DMS79 (cell line): ENCODE results near the gene CLCA1.

ENCODE experiments used
- DNase-seq: peaks from one replicate; lab custom pipeline; 2025; lab: John Stamatoyannopoulos, UW

CLCA1 gene, protein sequence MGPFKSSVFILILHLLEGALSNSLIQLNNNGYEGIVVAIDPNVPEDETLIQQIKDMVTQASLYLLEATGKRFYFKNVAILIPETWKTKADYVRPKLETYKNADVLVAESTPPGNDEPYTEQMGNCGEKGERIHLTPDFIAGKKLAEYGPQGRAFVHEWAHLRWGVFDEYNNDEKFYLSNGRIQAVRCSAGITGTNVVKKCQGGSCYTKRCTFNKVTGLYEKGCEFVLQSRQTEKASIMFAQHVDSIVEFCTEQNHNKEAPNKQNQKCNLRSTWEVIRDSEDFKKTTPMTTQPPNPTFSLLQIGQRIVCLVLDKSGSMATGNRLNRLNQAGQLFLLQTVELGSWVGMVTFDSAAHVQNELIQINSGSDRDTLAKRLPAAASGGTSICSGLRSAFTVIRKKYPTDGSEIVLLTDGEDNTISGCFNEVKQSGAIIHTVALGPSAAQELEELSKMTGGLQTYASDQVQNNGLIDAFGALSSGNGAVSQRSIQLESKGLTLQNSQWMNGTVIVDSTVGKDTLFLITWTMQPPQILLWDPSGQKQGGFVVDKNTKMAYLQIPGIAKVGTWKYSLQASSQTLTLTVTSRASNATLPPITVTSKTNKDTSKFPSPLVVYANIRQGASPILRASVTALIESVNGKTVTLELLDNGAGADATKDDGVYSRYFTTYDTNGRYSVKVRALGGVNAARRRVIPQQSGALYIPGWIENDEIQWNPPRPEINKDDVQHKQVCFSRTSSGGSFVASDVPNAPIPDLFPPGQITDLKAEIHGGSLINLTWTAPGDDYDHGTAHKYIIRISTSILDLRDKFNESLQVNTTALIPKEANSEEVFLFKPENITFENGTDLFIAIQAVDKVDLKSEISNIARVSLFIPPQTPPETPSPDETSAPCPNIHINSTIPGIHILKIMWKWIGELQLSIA

GRCh38 chr1:86468501-86468977 is at the start of gene CLCA1:
Gene CLCA1 (plus strand): TSS chr1:86468927. CDS start chr1:86468972, 45 bp downstream.
- DNase-seq: no peak

- DNase-seq: no peak
Observed at GRCh38 chr1:86419277-86419903, 49.3 kb upstream of the CLCA1 start.

- DNase-seq: no peak
Observed at GRCh38 chr1:86421601-86422280, 47.0 kb upstream of the CLCA1 start.

DNA sequence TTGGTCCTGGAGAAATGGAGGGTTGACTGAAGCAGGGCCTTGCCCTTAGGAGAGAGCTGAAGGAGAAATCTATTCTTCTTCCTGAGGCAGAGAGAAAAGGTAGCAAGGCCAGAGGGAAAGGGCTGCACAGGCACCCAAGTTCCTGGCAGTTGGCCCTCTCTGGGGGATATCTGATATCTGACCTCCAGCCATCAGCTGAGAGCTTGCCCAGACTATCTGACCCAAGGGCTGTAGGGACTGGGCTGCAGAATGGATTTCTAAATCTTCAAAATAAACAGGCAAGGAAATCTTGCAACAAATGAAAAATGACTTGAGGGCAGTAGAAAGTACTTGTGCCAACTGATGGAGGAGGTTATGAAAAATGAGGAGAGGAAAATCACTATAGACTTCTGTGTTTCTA is 45.3 kb upstream of the CLCA1 start:
- no peak for DNase-seq

- no peak for DNase-seq
Observed at GRCh38 chr1:86423873-86424272, 44.9 kb upstream of the CLCA1 start, which contains the start of gene CLCA2. Gene CLCA2 (plus strand): TSS chr1:86424171. CDS start chr1:86424248, 77 bp downstream.

GRCh38 chr1:86429122-86429725 is 39.5 kb upstream of the CLCA1 start:
- DNase-seq: no peak

GRCh38 chr1:86429835-86430234 is 38.9 kb upstream of the CLCA1 start:
- DNase-seq: no peak

DNA sequence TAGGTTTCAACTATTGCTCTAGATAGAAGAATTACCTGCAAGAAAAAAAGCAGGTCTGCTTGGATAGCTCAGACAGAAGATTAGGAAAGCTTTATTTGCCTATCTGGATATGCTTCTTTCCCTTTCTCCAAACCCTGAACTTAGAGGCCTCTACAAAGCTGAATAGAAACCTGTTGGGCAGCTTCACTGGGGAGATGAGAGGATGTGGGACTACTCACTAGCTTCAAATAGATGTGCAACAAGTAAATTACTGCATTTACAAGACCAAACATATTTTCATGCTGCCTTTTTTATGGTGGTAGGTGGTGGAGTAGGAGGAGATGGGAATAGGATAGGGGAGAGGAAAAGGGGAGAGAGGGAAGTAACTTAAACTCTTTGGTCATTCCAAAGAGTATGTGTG is 38.4 kb upstream of the CLCA1 start:
- no peak for DNase-seq

GRCh38 chr1:86434059-86434458 is 34.7 kb upstream of the CLCA1 start:
- DNase-seq: no peak

DNA sequence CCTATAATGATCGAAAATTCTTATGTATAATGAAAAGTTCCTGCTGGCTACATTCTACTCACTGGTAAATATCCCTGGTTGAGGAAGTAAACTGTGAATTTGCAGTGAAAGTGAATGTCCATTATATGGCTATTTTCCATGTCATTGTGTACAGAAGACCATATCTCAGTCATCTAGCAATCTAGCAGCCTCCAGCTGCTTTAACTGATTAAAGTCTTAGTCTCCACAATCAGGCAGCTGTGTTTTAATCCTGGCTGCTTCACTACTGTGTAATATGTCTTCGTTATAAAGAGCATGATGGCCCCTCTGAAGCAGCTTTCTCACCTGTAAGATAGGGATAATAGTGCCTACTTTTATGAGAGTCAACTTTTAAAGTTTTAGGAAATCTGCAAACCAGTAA is 33.4 kb upstream of the CLCA1 start:
- DNase-seq: no peak

- DNase-seq: peak; percentile 78
Observed at GRCh38 chr1:86436041-86436440, 32.7 kb upstream of the CLCA1 start.

- DNase-seq: peak; percentile 68
Observed at GRCh38 chr1:86441581-86441980, 27.1 kb upstream of the CLCA1 start.

GRCh38 chr1:86441997-86442396 is 26.7 kb upstream of the CLCA1 start:
- no peak for DNase-seq

GRCh38 chr1:86445919-86446318 is 22.8 kb upstream of the CLCA1 start:
- DNase-seq: no peak

DNA sequence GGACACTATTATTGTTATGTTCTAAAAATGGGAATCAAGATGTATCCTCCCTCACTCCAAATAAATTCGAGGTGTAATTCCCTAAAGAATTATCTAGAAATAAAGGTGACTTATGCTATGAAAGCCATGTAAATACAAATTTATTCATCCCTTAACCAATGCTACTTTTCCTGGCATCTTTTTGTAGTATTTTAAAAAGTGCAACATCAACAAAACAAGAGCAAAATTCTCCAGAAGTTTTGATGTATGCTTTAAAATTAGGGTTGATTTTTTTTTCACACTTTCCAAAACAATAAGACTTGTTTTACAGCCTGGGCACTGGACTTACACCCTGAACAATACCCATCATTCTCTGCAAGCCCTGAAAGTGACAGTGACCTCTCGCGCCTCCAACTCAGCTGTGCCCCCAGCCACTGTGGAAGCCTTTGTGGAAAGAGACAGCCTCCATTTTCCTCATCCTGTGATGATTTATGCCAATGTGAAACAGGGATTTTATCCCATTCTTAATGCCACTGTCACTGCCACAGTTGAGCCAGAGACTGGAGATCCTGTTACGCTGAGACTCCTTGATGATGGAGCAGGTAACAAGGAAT is 21.4 kb upstream of the CLCA1 start:
- DNase-seq: no peak

GRCh38 chr1:86448670-86449069 is 20.1 kb upstream of the CLCA1 start:
- DNase-seq: no peak

DNA sequence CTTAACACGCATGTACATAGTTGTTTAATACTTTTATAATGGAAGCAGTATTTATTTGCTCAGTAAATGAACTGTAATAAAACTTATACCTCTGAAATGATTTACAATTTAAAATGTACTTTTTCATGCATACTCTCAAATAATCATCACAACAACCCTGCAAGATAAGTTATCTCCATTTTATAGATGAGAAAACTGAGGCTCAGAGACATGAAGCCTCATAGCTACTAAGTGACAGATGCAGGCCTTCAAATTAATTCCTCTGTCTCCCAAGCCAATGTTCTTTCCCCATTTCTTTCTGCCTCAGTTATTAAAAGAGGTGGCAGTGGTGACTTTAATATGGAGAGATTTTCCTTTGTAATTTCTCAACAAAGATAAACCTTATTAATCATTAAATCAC is 19.6 kb upstream of the CLCA1 start:
- no peak for DNase-seq

- DNase-seq: no peak
Observed at GRCh38 chr1:86450847-86451246, 17.9 kb upstream of the CLCA1 start.

GRCh38 chr1:86453664-86454063 is 15.1 kb upstream of the CLCA1 start:
- DNase-seq: no peak

DNA sequence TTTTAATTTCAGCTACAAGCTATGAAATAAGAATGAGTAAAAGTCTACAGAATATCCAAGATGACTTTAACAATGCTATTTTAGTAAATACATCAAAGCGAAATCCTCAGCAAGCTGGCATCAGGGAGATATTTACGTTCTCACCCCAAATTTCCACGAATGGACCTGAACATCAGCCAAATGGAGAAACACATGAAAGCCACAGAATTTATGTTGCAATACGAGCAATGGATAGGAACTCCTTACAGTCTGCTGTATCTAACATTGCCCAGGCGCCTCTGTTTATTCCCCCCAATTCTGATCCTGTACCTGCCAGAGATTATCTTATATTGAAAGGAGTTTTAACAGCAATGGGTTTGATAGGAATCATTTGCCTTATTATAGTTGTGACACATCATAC is 13.7 kb upstream of the CLCA1 start:
- no peak for DNase-seq

GRCh38 chr1:86460998-86461397 is 7.7 kb upstream of the CLCA1 start:
- no peak for DNase-seq
